HepG2 (cell line): ENCODE results near the gene ARHGAP33. TPM values are rescaled to one million over a fixed set of nuclear protein-coding genes. Genes with fewer than 3 reads are reported as not detected.

Experiments
- ATAC-seq: fragments of 200-7000 bp; cut with Tn5 transposase; 3 replicates; pipeline ENCODE4 v1.9.1; 2020; ENCODE audit warnings: mild to moderate bottlenecking, moderate library complexity
- BruUV-seq: library from RNA; stranded (reverse); fragments of 400-500 nt; replicated peaks from 2 replicates; lab custom pipeline; 2021; lab: Mats Ljungman, UMichigan
- CTCF ChIA-PET: fragments of 300-600 bp; formaldehyde crosslinking; extraction: SDS; loops from one replicate; lab custom pipeline; 2021; ENCODE audit warnings: low total read pairs, inconsistent platforms, low intra/inter-chr PET ratio; lab: Yijun Ruan, JAX
- POLR2A ChIA-PET: fragments of 350-600 bp; sonication (Branson Sonifier 250); formaldehyde crosslinking; loops from one replicate; lab custom pipeline; 2020; ENCODE audit warnings: antibody characterized with exemption, inconsistent platforms; lab: Yijun Ruan, JAX
- DNase-seq: peaks from one replicate; pipeline ENCODE4 v3.0.0-alpha.2; 2015; ENCODE audit warnings: low spot score
- FAIRE-seq: peaks from 3 replicates; lab custom pipeline; 2011; peaks lifted over from hg19 to GRCh38; lab: Jason Lieb, UNC
- H2AFZ ChIP-seq: one replicate; pipeline ENCODE4 v1.6.1; 2011; ENCODE audit warnings: low read length, inconsistent platforms
- H3K27ac ChIP-seq: fragments of 300-600 bp; 3 replicates; pipeline ENCODE4 v1.8.0; 2011; ENCODE audit warnings: mixed run types, mild to moderate bottlenecking, mixed read lengths, low read length, inconsistent platforms; ENCODE audit not compliant: insufficient read depth; ENCODE audit errors: extremely low read length
- H3K27me3 ChIP-seq, 2 experiments: fragments of 200-600 bp in 1 of 2; 2 replicates in 1 of 2; 3 replicates in 1 of 2; pipeline versions ENCODE4 v1.6.0 to v1.8.0; 2011; ENCODE audit warnings: low read length in 2 of 2, mild to moderate bottlenecking in 2 of 2, moderate library complexity in 2 of 2, inconsistent platforms in 1 of 2; ENCODE audit not compliant: insufficient read depth in 2 of 2, control insufficient read depth in 1 of 2
- H3K36me3 ChIP-seq, 2 experiments: fragments of 200-600 bp in 1 of 2; replicated peaks in 1 of 2; 2 replicates in 1 of 2; 3 replicates in 1 of 2; pipeline versions ENCODE4 v1.5.1 to v1.8.0; 2011; ENCODE audit warnings: low read length in 2 of 2, inconsistent platforms in 1 of 2; ENCODE audit not compliant: insufficient read depth in 2 of 2, control insufficient read depth in 1 of 2
- H3K4me1 ChIP-seq: 2 replicates; pipeline ENCODE4 v1.5.1; 2012; ENCODE audit warnings: low read length, inconsistent platforms; ENCODE audit not compliant: insufficient read depth
- H3K4me2 ChIP-seq: 2 replicates; pipeline ENCODE4 v1.6.0; 2011; ENCODE audit warnings: low read depth, low read length, inconsistent platforms
- H3K4me3 ChIP-seq, 3 experiments: fragments of 200-600 bp in 1 of 3; sonication (generic), shearing (Covaris generic) in 1 of 3; replicated peaks in 1 of 3; 2 replicates each; pipeline ENCODE4 v1.5.1; 2011 to 2016; ENCODE audit warnings: low read length in 3 of 3, inconsistent platforms in 2 of 3, low read depth in 2 of 3, mild to moderate bottlenecking in 2 of 3, control low read depth in 1 of 3, mixed read lengths in 1 of 3; ENCODE audit not compliant: insufficient read depth in 1 of 3
- H3K79me2 ChIP-seq: one replicate; pipeline ENCODE4 v1.6.1; 2011; ENCODE audit warnings: low read length, inconsistent platforms; ENCODE audit not compliant: insufficient read depth
- H3K9ac ChIP-seq: 2 replicates; pipeline ENCODE4 v1.6.0; 2011; ENCODE audit warnings: mild to moderate bottlenecking, low read depth, low read length, inconsistent platforms; ENCODE audit not compliant: insufficient read depth
- H3K9me3 ChIP-seq: 2 replicates; pipeline ENCODE4 v1.5.1; 2012; ENCODE audit warnings: mild to moderate bottlenecking, low read length
- H4K20me1 ChIP-seq: 2 replicates; pipeline ENCODE4 v1.6.0; 2011; ENCODE audit warnings: inconsistent platforms, mild to moderate bottlenecking, low read length, moderate library complexity; ENCODE audit not compliant: insufficient read depth
- AGO1 ChIP-seq: fragments of 200-400 bp; formaldehyde crosslinking; IDR thresholded peaks from 2 replicates; pipeline ENCODE4 v1.6.1; 2017; ENCODE audit warnings: mild to moderate bottlenecking, low read depth, low read length, moderate library complexity; ENCODE audit not compliant: poor library complexity, severe bottlenecking
- ARNT2 ChIP-seq: sonication (generic); formaldehyde crosslinking; IDR thresholded peaks from 2 replicates; pipeline ENCODE4 v1.8.0; 2022; ENCODE audit warnings: mild to moderate bottlenecking, low read depth, missing genetic modification reagents, moderate library complexity
- GABPA ChIP-seq, 2 experiments: IDR thresholded peaks; 2 replicates each; pipeline ENCODE4 v1.6.1; 2011 to 2016; ENCODE audit warnings: low read depth in 2 of 2, low read length in 1 of 2, missing biosample characterization in 1 of 2, missing genetic modification characterization in 1 of 2
- GABPB1 ChIP-seq: IDR thresholded peaks from 2 replicates; pipeline ENCODE4 v1.6.1; 2016; ENCODE audit warnings: mild to moderate bottlenecking, missing genetic modification reagents, moderate library complexity, missing compliant biosample characterization
- HDAC1 ChIP-seq: sonication (generic); formaldehyde crosslinking; IDR thresholded peaks from 2 replicates; pipeline ENCODE4 v1.5.1; 2020; ENCODE audit warnings: mild to moderate bottlenecking, missing genetic modification reagents
- HMGXB4 ChIP-seq, 2 experiments: sonication (generic) in 1 of 2; formaldehyde crosslinking in 1 of 2; IDR thresholded peaks; 2 replicates each; pipeline versions ENCODE4 v1.4.0 to v1.6.1; 2018 to 2020; ENCODE audit warnings: missing genetic modification reagents in 2 of 2, borderline replicate concordance in 1 of 2, low read depth in 1 of 2, mild to moderate bottlenecking in 1 of 2, missing biosample characterization in 1 of 2
- HNRNPL ChIP-seq: fragments of 200-400 bp; formaldehyde crosslinking; IDR thresholded peaks from 2 replicates; pipeline ENCODE4 v1.6.1; 2017; ENCODE audit warnings: mild to moderate bottlenecking, low read depth, low read length
- HOXA3 ChIP-seq: sonication (generic); formaldehyde crosslinking; IDR thresholded peaks from 2 replicates; pipeline ENCODE4 v1.5.0; 2020; ENCODE audit warnings: missing genetic modification reagents
- JUND ChIP-seq: sonication (generic); formaldehyde crosslinking; IDR thresholded peaks from 2 replicates; pipeline ENCODE4 v1.8.0; 2022; ENCODE audit warnings: mild to moderate bottlenecking, missing genetic modification reagents
- NR2F6 ChIP-seq, 2 experiments: IDR thresholded peaks; 2 replicates each; pipeline ENCODE4 v1.6.1; 2016; ENCODE audit warnings: antibody characterized with exemption in 1 of 2, mild to moderate bottlenecking in 1 of 2
- PAF1 ChIP-seq: IDR thresholded peaks from 2 replicates; pipeline ENCODE4 v1.6.1; 2016; ENCODE audit warnings: missing genetic modification reagents, missing compliant biosample characterization
- PAX8 ChIP-seq: sonication (generic); formaldehyde crosslinking; IDR thresholded peaks from 2 replicates; pipeline ENCODE4 v1.8.0; 2022; ENCODE audit warnings: mild to moderate bottlenecking, missing genetic modification reagents, borderline replicate concordance
- RARA ChIP-seq: IDR thresholded peaks from 2 replicates; pipeline ENCODE4 v1.6.1; 2016; ENCODE audit warnings: missing genetic modification reagents, missing compliant biosample characterization
- RORA ChIP-seq: sonication (generic); formaldehyde crosslinking; IDR thresholded peaks from 2 replicates; pipeline ENCODE4 v1.5.0; 2020; ENCODE audit warnings: mild to moderate bottlenecking, missing genetic modification reagents, moderate library complexity
- RXRA ChIP-seq: sonication (generic); formaldehyde crosslinking; IDR thresholded peaks from 2 replicates; pipeline ENCODE4 v1.5.1; 2020; ENCODE audit warnings: missing genetic modification reagents
- SRSF9 ChIP-seq: fragments of 200-400 bp; formaldehyde crosslinking; IDR thresholded peaks from 2 replicates; pipeline ENCODE4 v1.6.1; 2018; ENCODE audit warnings: borderline replicate concordance, mild to moderate bottlenecking, low read depth, low read length; ENCODE audit not compliant: insufficient read depth, poor library complexity, severe bottlenecking
- TAF1 ChIP-seq: sonication (generic); formaldehyde crosslinking; IDR thresholded peaks from 2 replicates; pipeline ENCODE4 v1.4.0; 2020; ENCODE audit warnings: missing genetic modification reagents
- THAP11 ChIP-seq: IDR thresholded peaks from 2 replicates; pipeline ENCODE4 v1.6.1; 2016; ENCODE audit warnings: missing biosample characterization, missing genetic modification reagents
- ZBTB38 ChIP-seq: sonication (generic); formaldehyde crosslinking; IDR thresholded peaks from 2 replicates; pipeline ENCODE4 v1.5.1; 2020; ENCODE audit warnings: mild to moderate bottlenecking, missing genetic modification reagents
- ZNF569 ChIP-seq: sonication (generic); formaldehyde crosslinking; IDR thresholded peaks from 2 replicates; pipeline ENCODE4 v1.5.0; 2020; ENCODE audit warnings: mild to moderate bottlenecking, missing genetic modification reagents, moderate library complexity, borderline replicate concordance
- ZNF709 ChIP-seq: sonication (generic); formaldehyde crosslinking; IDR thresholded peaks from 2 replicates; pipeline ENCODE4 v1.5.0; 2020; ENCODE audit warnings: mild to moderate bottlenecking, missing genetic modification reagents
- WGBS: methylation state at CpG from one replicate; pipeline ENCODE4 v1.1.6; 2017; ENCODE audit warnings: low lambda C conversion rate; 5-methylcytosine and 5-hydroxymethylcytosine counted together
- in situ Hi-C: cut with HindIII; loops from 2 replicates; pipeline ENCODE4 v1.10.0; 2017; ENCODE audit warnings: low pct_unique_long_range_greater_than_20kb; ENCODE audit not compliant: extremely low pct_ligation_motif_present
- intact Hi-C: fragments of 100-400 bp; cut with micrococcal nuclease; formaldehyde crosslinking; loops from one replicate; pipeline ENCODE4 v1.10.0; 2022; ENCODE audit not compliant: unreplicated experiment
- polyA plus RNA-seq, 8 experiments: library from polyadenylated mRNA; depleted of rRNA in 3 of 8; stranded (reverse) in 7 of 8; unstranded in 1 of 8; fragments of >200 nt; fragmentation: Illumina TruSeq in 4 of 8; extraction: Trizol in 4 of 8; gene quantifications; 2 replicates each; pipeline versions ENCODE4 v1.2.1 to v1.2.3, GENCODE V29; 2011 to 2016; ENCODE audit warnings: low read depth in 4 of 8, missing spikeins in 1 of 8, mixed read lengths in 1 of 8; ENCODE audit not compliant: insufficient read depth in 1 of 8
- total RNA-seq, 5 experiments: library from RNA; depleted of rRNA; stranded (reverse); fragments of >200 nt; fragmentation: Illumina TruSeq; extraction: Trizol; gene quantifications; 2 replicates each; pipeline ENCODE4 v1.2.3, GENCODE V29; 2016; ENCODE audit warnings: low read depth in 1 of 5

The ARHGAP33 gene
- total and polyA plus RNA-seq, 2 of the 13 experiments (the other 11 are each of a cell fraction or from before 2014, with no cell fraction given): 1.3 to 2.7 TPM

- TF ChIP-seq SRSF9: no peak
- TF ChIP-seq TAF1: no peak
- TF ChIP-seq ARNT2: no peak
- no peak for TF ChIP-seq RORA
Measured at GRCh38 chr19:35782589-35782988, 7.2 kb downstream of the ARHGAP33 start (continued).

GRCh38 chr19:35783469-35784434 lies 8.4 kb downstream of the ARHGAP33 start:
- H3K4me2 ChIP-seq: no peak overlapping the region
- no peaks in the 10 kb centered on the region for H3K79me2 ChIP-seq
- no peak overlapping the region for H3K9ac ChIP-seq
- H3K4me1 ChIP-seq: peaks cover 28% of the 10 kb centered on the region
- no peak overlapping the region for H3K4me3 ChIP-seq
- ChIA-PET CTCF (interaction anchor here (0.7 kb wide), 1 partner anchor 90 kb away, joined by 3 read pairs; no protein-coding TSS in a partner anchor), POLR2A (no interaction called here)
- ATAC-seq (peak; percentile 26; the same call in 2 of the 3 replicates), DNase-seq (no peak), FAIRE-seq (no peak)
- no peak overlapping the region for H3K27ac ChIP-seq
- intact Hi-C loops: no loop called here
- H3K9me3 ChIP-seq: no peaks in the 10 kb centered on the region
- WGBS: 77% methylated on average over 19 of the region's 28 CpGs
- H4K20me1 ChIP-seq: no peaks in the 10 kb centered on the region
- BruUV-seq: no TSS peak
- H3K36me3 ChIP-seq: peaks cover 0 to 2% of the 10 kb centered on the region in 2 experiments; a peak in 2 of 5 replicates
- in situ Hi-C loops: no loop called here
- H2AFZ ChIP-seq: no peak overlapping the region
- no peaks in the 10 kb centered on the region for H3K27me3 ChIP-seq
- TF ChIP-seq RXRA (CRISPR knock-in tag) (peak; percentile 47; the same call in 1 of the 2 replicates), HOXA3 (CRISPR knock-in tag) (peak; percentile 13; the same call in 1 of the 2 replicates), ZNF709 (CRISPR knock-in tag) (no peak), ZBTB38 (CRISPR knock-in tag) (peak; percentile 41; the same call in 1 of the 2 replicates), RARA (CRISPR knock-in tag) (peak; percentile 76), AGO1 (no peak), THAP11 (CRISPR knock-in tag) (peak; percentile 61; the same call in 1 of the 2 replicates), ZNF569 (CRISPR knock-in tag) (no peak), NR2F6 (IDR thresholded peaks at IDR 0.05) (peak; percentile 79), NR2F6 (CRISPR knock-in tag; IDR thresholded peaks at IDR 0.05) (peak; percentile 83), PAX8 (CRISPR knock-in tag) (no peak), GABPA (IDR thresholded peaks at IDR 0.05; ENCODE audit: low read depth, low read length) (no peak), GABPA (CRISPR knock-in tag; IDR thresholded peaks at IDR 0.05; ENCODE audit: low read depth) (peak; percentile 32; the same call in 1 of the 2 replicates), PAF1 (CRISPR knock-in tag) (no peak), GABPB1 (peak; percentile 44; the same call in 1 of the 2 replicates), HMGXB4 (CRISPR knock-in tag; IDR thresholded peaks at IDR 0.05; ENCODE audit: borderline replicate concordance in 1 of 2, low read depth in 1 of 2) (peak in 1 of 2 experiments; percentile 31; a peak in 1 of 4 replicates), JUND (CRISPR knock-in tag) (peak; percentile 73), HNRNPL (no peak), HDAC1 (0 out of 2 replicates have a peak, but pooled peaks have one; percentile 36)
